ENCODE measurements around the gene RPN2. TPM values are rescaled to one million over a fixed set of nuclear protein-coding genes. Genes with fewer than 3 reads are reported as not detected.

RPN2 gene
- total and polyA plus RNA-seq, 10 of the 15 experiments (the other 5 are each of a cell fraction or from before 2014, with no cell fraction given) = 148 to 365 (median 228) TPM

- TF ChIP-seq USF1 (IDR thresholded peaks at IDR 0.05; ENCODE audit: borderline replicate concordance, extremely low read length, insufficient read depth, low read depth, low read length) = no peak
- TF ChIP-seq PBX3 (IDR thresholded peaks at IDR 0.05; ENCODE audit: insufficient replicate concordance, low read depth, low read length) = no peak
- TF ChIP-seq, protein P1, sequence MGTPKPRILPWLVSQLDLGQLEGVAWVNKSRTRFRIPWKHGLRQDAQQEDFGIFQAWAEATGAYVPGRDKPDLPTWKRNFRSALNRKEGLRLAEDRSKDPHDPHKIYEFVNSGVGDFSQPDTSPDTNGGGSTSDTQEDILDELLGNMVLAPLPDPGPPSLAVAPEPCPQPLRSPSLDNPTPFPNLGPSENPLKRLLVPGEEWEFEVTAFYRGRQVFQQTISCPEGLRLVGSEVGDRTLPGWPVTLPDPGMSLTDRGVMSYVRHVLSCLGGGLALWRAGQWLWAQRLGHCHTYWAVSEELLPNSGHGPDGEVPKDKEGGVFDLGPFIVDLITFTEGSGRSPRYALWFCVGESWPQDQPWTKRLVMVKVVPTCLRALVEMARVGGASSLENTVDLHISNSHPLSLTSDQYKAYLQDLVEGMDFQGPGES (IDR thresholded peaks at IDR 0.05) = no peak
- TF ChIP-seq JUNB (IDR thresholded peaks at IDR 0.05) = no peak
Observed at GRCh38 chr20:37238935-37239451, 59.9 kb downstream of the RPN2 start (continued).

- BruUV-seq (replicated peaks) = no TSS peak
- WGBS (ENCODE audit: insufficient coverage, insufficient replicate concordance, low lambda C conversion rate, missing lambda C conversion rate) = 95% methylated on average over 3 of the region's 3 CpGs
- CTCF ChIA-PET = interaction anchor here (0.5 to 1.2 kb wide), 4 partner anchors 17 to 331 kb away, joined by 3 to 4 read pairs (median 3); no protein-coding TSS in a partner anchor
Observed at GRCh38 chr20:37240337-37241067, 61.4 kb downstream of the RPN2 start.

More at GRCh38 chr20:37240337-37241067, 61.4 kb downstream of the RPN2 start:
- H3K4me1 ChIP-seq (ENCODE audit: control insufficient read depth, insufficient read depth, low read length) = no peaks in the 10 kb centered on the region
- intact Hi-C loops (cut with micrococcal nuclease; ENCODE audit: unreplicated experiment) = no loop called here
- in situ Hi-C loops (cut with MboI) = no loop called here
- peaks cover 37 to 48% of the 10 kb centered on the region in 2 experiments for H3K36me3 ChIP-seq (ENCODE audit: control insufficient read depth in 2 of 2, insufficient read depth in 2 of 2, low read length in 1 of 2)
- no peaks in the 10 kb centered on the region for H4K20me1 ChIP-seq (ENCODE audit: control insufficient read depth, insufficient read depth)
- no peak overlapping the region for H3K4me3 ChIP-seq
- ChIA-PET RAD21 (ENCODE audit: unreplicated experiment) (interaction anchor here (0.6 to 1.6 kb wide), 2 partner anchors 232 to 293 kb away, joined by 3 read pairs; no protein-coding TSS in a partner anchor), POLR2A (no interaction called here), SMC1A (ENCODE audit: uncharacterized antibody, unreplicated experiment) (interaction anchor here (0.6 to 1.6 kb wide), 3 partner anchors 17 to 255 kb away, joined by 3 to 4 read pairs (median 4); no protein-coding TSS in a partner anchor)
- TF ChIP-seq, protein P2, sequence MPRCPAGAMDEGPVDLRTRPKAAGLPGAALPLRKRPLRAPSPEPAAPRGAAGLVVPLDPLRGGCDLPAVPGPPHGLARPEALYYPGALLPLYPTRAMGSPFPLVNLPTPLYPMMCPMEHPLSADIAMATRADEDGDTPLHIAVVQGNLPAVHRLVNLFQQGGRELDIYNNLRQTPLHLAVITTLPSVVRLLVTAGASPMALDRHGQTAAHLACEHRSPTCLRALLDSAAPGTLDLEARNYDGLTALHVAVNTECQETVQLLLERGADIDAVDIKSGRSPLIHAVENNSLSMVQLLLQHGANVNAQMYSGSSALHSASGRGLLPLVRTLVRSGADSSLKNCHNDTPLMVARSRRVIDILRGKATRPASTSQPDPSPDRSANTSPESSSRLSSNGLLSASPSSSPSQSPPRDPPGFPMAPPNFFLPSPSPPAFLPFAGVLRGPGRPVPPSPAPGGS (IDR thresholded peaks at IDR 0.05; ENCODE audit: borderline replicate concordance, insufficient read depth, low read depth, low read length, poor library complexity, severe bottlenecking) = no peak
- TF ChIP-seq PAX5 (IDR thresholded peaks at IDR 0.05; ENCODE audit: borderline replicate concordance, low read depth, low read length) (no peak), MLLT1 (IDR thresholded peaks at IDR 0.05) (no peak), ZBED1 (IDR thresholded peaks at IDR 0.05; ENCODE audit: borderline replicate concordance) (no peak), IRF5 (IDR thresholded peaks at IDR 0.05; ENCODE audit: borderline replicate concordance) (no peak), NBN (IDR thresholded peaks at IDR 0.05) (no peak), KLF5 (IDR thresholded peaks at IDR 0.05; ENCODE audit: partially characterized antibody) (no peak), NFYB (IDR thresholded peaks at IDR 0.05; ENCODE audit: insufficient read depth, low read depth, low read length) (no peak), IKZF2 (IDR thresholded peaks at IDR 0.05) (no peak)
- ATAC-seq (no peak), DNase-seq (ENCODE audit: low read depth, low spot score) (no peak), FAIRE-seq (no peak)
- H3K9ac ChIP-seq (ENCODE audit: control insufficient read depth, insufficient read depth, low read length) = no peak overlapping the region
- H3K79me2 ChIP-seq (ENCODE audit: control insufficient read depth, insufficient read depth, low read length) = no peaks in the 10 kb centered on the region
- H3K4me2 ChIP-seq (ENCODE audit: control insufficient read depth, insufficient read depth) = no peak overlapping the region
- no peaks in the 10 kb centered on the region for H3K9me3 ChIP-seq (replicated peaks; ENCODE audit: control insufficient read depth, insufficient read depth, low read length)
- no peak overlapping the region for H3K27ac ChIP-seq (ENCODE audit: control insufficient read depth, insufficient read depth)
- no peaks in the 10 kb centered on the region for H3K27me3 ChIP-seq (replicated peaks in 1 of 2; ENCODE audit: control insufficient read depth in 2 of 2, insufficient read depth in 2 of 2, low read length in 1 of 2)
- no peak overlapping the region for H2AFZ ChIP-seq (ENCODE audit: control insufficient read depth, low read depth, low read length)
